Right lobe of liver (tissue), 4 donors: ENCODE measurements around the gene PLEKHA5.

Source experiments
- POLR2A ChIP-seq: fragments of 450-650 bp; IDR thresholded peaks from one replicate; pipeline ENCODE4 v1.6.1; 2017; ENCODE audit warnings: antibody characterized with exemption, mild to moderate bottlenecking
- TF ChIP-seq, protein P1 (sequence below), 4 donors: fragments of 200-600 bp in 3 of 4; fragments of 450-650 bp in 1 of 4; IDR thresholded peaks; one replicate each; pipeline versions ENCODE4 v1.5.1 to v1.8.0; 2016 to 2022; ENCODE audit warnings: antibody characterized with exemption in 4 of 4, mild to moderate bottlenecking in 2 of 4
- donor health status: DM: no; HTN: no; CAD: no.
- donor health status: DM: no; HTN: no; CAD: no.
- donor health status: DM: no; HTN: yes; CAD: no.

DNA sequence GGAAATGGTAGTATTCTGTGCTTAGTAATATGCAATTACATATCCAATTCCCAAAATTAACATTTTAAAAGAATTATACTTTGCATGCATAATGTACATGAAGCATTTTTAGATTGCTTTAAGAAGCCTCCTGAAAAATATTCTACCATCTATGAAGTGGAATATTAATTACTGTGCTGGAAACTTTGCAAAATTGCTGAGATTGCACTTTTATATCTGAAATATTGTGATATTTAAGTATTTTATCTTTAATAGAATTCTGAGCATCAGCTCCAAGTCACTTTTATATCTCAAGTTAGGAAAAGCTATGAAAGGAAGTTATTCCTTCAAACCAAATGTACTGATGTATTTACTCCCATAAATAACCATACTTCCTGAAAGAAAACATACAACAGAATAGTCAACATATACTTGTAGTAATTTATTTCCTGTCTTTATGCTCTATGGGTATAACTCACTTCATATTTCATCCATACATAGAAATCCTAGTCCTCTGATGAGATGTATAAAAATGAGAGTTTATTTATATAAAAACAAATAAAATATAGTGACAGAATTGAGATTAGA is 152.7 kb downstream of the PLEKHA5 start:
- TF ChIP-seq POLR2A: no peak
- TF ChIP-seq, protein P1, sequence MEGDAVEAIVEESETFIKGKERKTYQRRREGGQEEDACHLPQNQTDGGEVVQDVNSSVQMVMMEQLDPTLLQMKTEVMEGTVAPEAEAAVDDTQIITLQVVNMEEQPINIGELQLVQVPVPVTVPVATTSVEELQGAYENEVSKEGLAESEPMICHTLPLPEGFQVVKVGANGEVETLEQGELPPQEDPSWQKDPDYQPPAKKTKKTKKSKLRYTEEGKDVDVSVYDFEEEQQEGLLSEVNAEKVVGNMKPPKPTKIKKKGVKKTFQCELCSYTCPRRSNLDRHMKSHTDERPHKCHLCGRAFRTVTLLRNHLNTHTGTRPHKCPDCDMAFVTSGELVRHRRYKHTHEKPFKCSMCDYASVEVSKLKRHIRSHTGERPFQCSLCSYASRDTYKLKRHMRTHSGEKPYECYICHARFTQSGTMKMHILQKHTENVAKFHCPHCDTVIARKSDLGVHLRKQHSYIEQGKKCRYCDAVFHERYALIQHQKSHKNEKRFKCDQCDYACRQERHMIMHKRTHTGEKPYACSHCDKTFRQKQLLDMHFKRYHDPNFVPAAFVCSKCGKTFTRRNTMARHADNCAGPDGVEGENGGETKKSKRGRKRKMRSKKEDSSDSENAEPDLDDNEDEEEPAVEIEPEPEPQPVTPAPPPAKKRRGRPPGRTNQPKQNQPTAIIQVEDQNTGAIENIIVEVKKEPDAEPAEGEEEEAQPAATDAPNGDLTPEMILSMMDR (IDR thresholded peaks at IDR 0.05): no peak
